Thyroid gland (tissue), 4 donors: ENCODE results near the gene SRGAP1. TPM values are rescaled to one million over a fixed set of nuclear protein-coding genes. Genes with fewer than 3 reads are reported as not detected.
A peak's percentile ranks its signal among the peaks of the same experiment; 100 is the strongest.
"Not testable (repeated sequence)": the region's sequence is repeated elsewhere in the genome, so short reads cannot be mapped to it uniquely, and the experiment has no call there.

Source experiments
- DNase-seq, 2 donors: peaks; one replicate each; pipeline ENCODE4 v3.0.0-alpha.2; 2019
- H3K27ac ChIP-seq, 3 donors: fragments of 200-600 bp; sonication (generic); 1 replicate in 2 of 3; 2 replicates in 1 of 3; pipeline ENCODE4 v1.5.1; 2016 to 2019; ENCODE audit warnings: mild to moderate bottlenecking in 1 of 3, moderate library complexity in 1 of 3
- H3K27me3 ChIP-seq: fragments of 200-600 bp; sonication (generic); one replicate; pipeline ENCODE4 v1.5.1; 2019
- H3K36me3 ChIP-seq, 2 donors: fragments of 200-600 bp; sonication (generic); one replicate each; pipeline ENCODE4 v1.5.1; 2016 to 2019
- H3K4me1 ChIP-seq, 2 donors: fragments of 200-600 bp; sonication (generic); one replicate each; pipeline ENCODE4 v1.5.1; 2017 to 2019
- H3K4me3 ChIP-seq, 3 donors: fragments of 200-600 bp; sonication (generic); replicated peaks in 1 of 3; 1 replicate in 2 of 3; 2 replicates in 1 of 3; pipeline ENCODE4 v1.5.1; 2016; ENCODE audit warnings: mild to moderate bottlenecking in 1 of 3
- H3K9me3 ChIP-seq: fragments of 200-600 bp; sonication (generic); one replicate; pipeline ENCODE4 v1.5.1; 2017
- CTCF ChIP-seq, 6 experiments: fragments of 200-600 bp in 3 of 6; fragments of 450-650 bp in 3 of 6; sonication (generic) in 3 of 6; IDR thresholded peaks; one replicate each; pipeline ENCODE4 v1.5.1; 2016 to 2019; ENCODE audit warnings: antibody characterized with exemption in 6 of 6, mild to moderate bottlenecking in 2 of 6, inconsistent platforms in 1 of 6, moderate library complexity in 1 of 6
- POLR2A ChIP-seq, 2 donors: fragments of 450-650 bp; IDR thresholded peaks; one replicate each; pipeline ENCODE4 v1.6.1; 2017; ENCODE audit warnings: antibody characterized with exemption in 2 of 2, mild to moderate bottlenecking in 2 of 2, moderate library complexity in 1 of 2
- WGBS, 2 donors: methylation state at CpG; one replicate each; pipeline ENCODE4 v1.1.5; 2017; 5-methylcytosine and 5-hydroxymethylcytosine counted together
- intact Hi-C: fragments of 100-400 bp; cut with DNase I; formaldehyde crosslinking; loops from one replicate; pipeline ENCODE4 v1.15.1; 2023
- total RNA-seq, 4 donors: library from RNA; depleted of rRNA; stranded (reverse); fragments of >200 nt; gene quantifications; one replicate each; pipeline ENCODE4 v1.2.3, GENCODE V29; 2016

Gene SRGAP1
- total RNA-seq, 4 donors from 2014 or later: 14.1 to 26.3 (median 20.9) TPM

GRCh38 chr12:63836936-63837335 is 7.6 kb upstream of the SRGAP1 start:
- WGBS, 2 donors: 86 to 90% methylated on average over 3 of the region's 3 CpGs
- Histone ChIP-seq H3K36me3 (no peaks in the 10 kb centered on the region), H3K4me1 (no peaks in the 10 kb centered on the region), H3K4me3 (no peak overlapping the region), H3K9me3 (no peaks in the 10 kb centered on the region), H3K27me3 (no peaks in the 10 kb centered on the region), H3K27ac (no peak overlapping the region)
- intact Hi-C loops: no loop called here
- TF ChIP-seq POLR2A (IDR thresholded peaks at IDR 0.05) (no peak), CTCF (IDR thresholded peaks at IDR 0.05) (no peak)
- DNase-seq: no peak

GRCh38 chr12:63838411-63838810 is 6.1 kb upstream of the SRGAP1 start:
- Histone ChIP-seq H3K4me1 (no peaks in the 10 kb centered on the region), H3K27me3 (no peaks in the 10 kb centered on the region), H3K9me3 (no peaks in the 10 kb centered on the region), H3K4me3 (no peak overlapping the region), H3K27ac (no peak overlapping the region), H3K36me3 (no peaks in the 10 kb centered on the region)
- TF ChIP-seq POLR2A (IDR thresholded peaks at IDR 0.05): no peak
- TF ChIP-seq CTCF (IDR thresholded peaks at IDR 0.05): no peak
- DNase-seq: no peak
- intact Hi-C loops: loop anchor here (2.0 kb wide), 1 partner anchor 418 kb away; no protein-coding TSS in a partner anchor
- 90 to 92% methylated on average over 7 to 9 of the region's 9 CpGs for WGBS, 2 donors

- H3K36me3 ChIP-seq: no peaks in the 10 kb centered on the region
- no peak overlapping the region for H3K27ac ChIP-seq
- intact Hi-C loops: loop anchor here (10.0 kb wide), 1 partner anchor 244 kb away; no protein-coding TSS in a partner anchor
- 61 to 66% methylated on average over 3 of the region's 3 CpGs for WGBS, 2 donors
- H3K4me1 ChIP-seq: peaks cover 0 to under 1% of the 10 kb centered on the region in 2 donors
- no peak for TF ChIP-seq CTCF (IDR thresholded peaks at IDR 0.05)
- no peak for TF ChIP-seq POLR2A (IDR thresholded peaks at IDR 0.05)
- H3K27me3 ChIP-seq: no peaks in the 10 kb centered on the region
- DNase-seq: no peak
- no peak overlapping the region for H3K4me3 ChIP-seq
- H3K9me3 ChIP-seq: no peaks in the 10 kb centered on the region
Observed at GRCh38 chr12:63841011-63841410, 3.5 kb upstream of the SRGAP1 start.

- TF ChIP-seq CTCF (IDR thresholded peaks at IDR 0.05) (no peak), POLR2A (IDR thresholded peaks at IDR 0.05) (no peak)
- Histone ChIP-seq H3K36me3 (no peaks in the 10 kb centered on the region), H3K4me1 (peaks cover 0 to 6% of the 10 kb centered on the region in 2 donors), H3K4me3 (no peak overlapping the region), H3K9me3 (no peaks in the 10 kb centered on the region), H3K27me3 (no peaks in the 10 kb centered on the region), H3K27ac (no peak overlapping the region)
- intact Hi-C loops: loop anchor here (10.0 kb wide), 1 partner anchor 243 kb away; no protein-coding TSS in a partner anchor
- 76 to 86% methylated on average over 4 of the region's 4 CpGs for WGBS, 2 donors
- no peak for DNase-seq
Observed at GRCh38 chr12:63841571-63841970, 2.9 kb upstream of the SRGAP1 start.

GRCh38 chr12:63842750-63843149 is 1.8 kb upstream of the SRGAP1 start:
- not testable (repeated sequence) for H3K27me3 ChIP-seq, H3K9me3 ChIP-seq, DNase-seq, H3K36me3 ChIP-seq, H3K4me3 ChIP-seq
- Histone ChIP-seq H3K4me1 (peaks cover 8 to 16% of the 10 kb centered on the region in 2 donors), H3K27ac (peak overlapping the region in 1 of 3 donors; percentile 98)
- whole genome bisulfite sequencing, 2 donors: 95 to 98% methylated on average over 17 of the region's 17 CpGs
- intact Hi-C loops: loop anchor here (10.0 kb wide), 1 partner anchor 242 kb away; no protein-coding TSS in a partner anchor
